Stimulated activated naive CD8-positive, alpha-beta T cell treated with anti-CD3 and anti-CD28 coated beads, Interleukin-15, Interleukin-2, amounts not matched to agents 100 ng/mL and 50 ng/mL, for 24 hours (primary cell): ENCODE results near the gene THAP7.
"Not testable (repeated sequence)": the region's sequence is repeated elsewhere in the genome, so short reads cannot be mapped to it uniquely, and the experiment has no call there.

Experiments used
- H3K27ac Mint-ChIP-seq: one replicate; pipeline ENCODE4 v1.8.0; 2021; ENCODE audit warnings: mild to moderate bottlenecking, mixed read lengths
- H3K27me3 Mint-ChIP-seq: one replicate; pipeline ENCODE4 v1.8.0; 2021; ENCODE audit warnings: mixed read lengths
- H3K36me3 Mint-ChIP-seq: one replicate; pipeline ENCODE4 v1.8.0; 2021; ENCODE audit warnings: low read depth, mixed read lengths
- H3K4me1 Mint-ChIP-seq: one replicate; pipeline ENCODE4 v1.8.0; 2021; ENCODE audit warnings: low read depth, mixed read lengths
- H3K4me3 Mint-ChIP-seq: one replicate; pipeline ENCODE4 v1.8.0; 2021; ENCODE audit warnings: mild to moderate bottlenecking, mixed read lengths
- H3K9me3 Mint-ChIP-seq: one replicate; pipeline ENCODE4 v1.8.0; 2021; ENCODE audit warnings: mixed read lengths

The THAP7 gene

GRCh38 chr22:20972933-20973577 lies 28.9 kb downstream of the THAP7 start:
- Mint-ChIP-seq H3K27me3 (no peaks in the 10 kb centered on the region), H3K36me3 (no peaks in the 10 kb centered on the region), H3K4me3 (no peak overlapping the region), H3K27ac (no peak overlapping the region), H3K4me1 (peaks cover 3% of the 10 kb centered on the region), H3K9me3 (no peaks in the 10 kb centered on the region)

GRCh38 chr22:20972014-20972694 lies 29.8 kb downstream of the THAP7 start:
- not testable (repeated sequence) for H3K4me1 Mint-ChIP-seq, H3K36me3 Mint-ChIP-seq, H3K27me3 Mint-ChIP-seq, H3K27ac Mint-ChIP-seq, H3K4me3 Mint-ChIP-seq, H3K9me3 Mint-ChIP-seq

DNA sequence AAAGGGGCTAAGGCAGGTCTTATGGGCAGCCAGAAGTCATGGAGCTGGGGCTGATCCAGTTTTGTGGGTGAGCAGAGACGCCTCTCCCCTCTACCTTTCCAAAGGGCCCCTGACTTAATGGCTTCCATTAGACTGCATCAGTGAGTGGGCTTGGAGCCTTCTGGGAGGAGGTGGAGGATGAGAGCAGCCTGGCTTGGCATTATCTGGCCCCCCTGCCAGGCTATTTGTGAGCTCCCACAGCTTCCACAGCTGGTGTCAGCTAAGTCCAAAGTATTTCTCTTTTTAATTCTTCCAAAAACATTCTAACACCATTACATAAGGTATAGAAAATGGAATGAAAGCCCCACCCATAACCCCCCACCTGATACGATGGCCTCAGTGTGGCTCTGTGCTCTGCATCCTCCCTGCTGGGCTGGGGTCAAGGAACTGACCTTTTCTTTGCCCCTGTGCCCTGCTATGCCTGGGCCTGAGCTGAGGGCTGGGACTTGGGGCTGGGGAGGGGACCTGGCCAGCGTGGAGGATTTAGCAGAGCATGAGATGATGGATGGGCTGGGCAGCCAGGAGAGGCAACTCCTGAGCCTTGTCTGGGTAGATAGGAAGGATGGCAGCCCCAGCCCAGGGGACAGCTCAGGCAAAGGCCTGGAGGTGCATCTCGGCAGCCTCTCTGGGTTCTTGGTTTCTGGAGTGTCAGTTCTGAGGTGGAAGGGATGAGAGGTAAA lies 30.8 kb downstream of the THAP7 start:
- no peak overlapping the region for H3K27ac Mint-ChIP-seq
- H3K27me3 Mint-ChIP-seq, result no peaks in the 10 kb centered on the region
- no peaks in the 10 kb centered on the region for H3K36me3 Mint-ChIP-seq
- peaks cover 3% of the 10 kb centered on the region for H3K4me1 Mint-ChIP-seq
- H3K9me3 Mint-ChIP-seq, result no peaks in the 10 kb centered on the region
- no peak overlapping the region for H3K4me3 Mint-ChIP-seq

DNA sequence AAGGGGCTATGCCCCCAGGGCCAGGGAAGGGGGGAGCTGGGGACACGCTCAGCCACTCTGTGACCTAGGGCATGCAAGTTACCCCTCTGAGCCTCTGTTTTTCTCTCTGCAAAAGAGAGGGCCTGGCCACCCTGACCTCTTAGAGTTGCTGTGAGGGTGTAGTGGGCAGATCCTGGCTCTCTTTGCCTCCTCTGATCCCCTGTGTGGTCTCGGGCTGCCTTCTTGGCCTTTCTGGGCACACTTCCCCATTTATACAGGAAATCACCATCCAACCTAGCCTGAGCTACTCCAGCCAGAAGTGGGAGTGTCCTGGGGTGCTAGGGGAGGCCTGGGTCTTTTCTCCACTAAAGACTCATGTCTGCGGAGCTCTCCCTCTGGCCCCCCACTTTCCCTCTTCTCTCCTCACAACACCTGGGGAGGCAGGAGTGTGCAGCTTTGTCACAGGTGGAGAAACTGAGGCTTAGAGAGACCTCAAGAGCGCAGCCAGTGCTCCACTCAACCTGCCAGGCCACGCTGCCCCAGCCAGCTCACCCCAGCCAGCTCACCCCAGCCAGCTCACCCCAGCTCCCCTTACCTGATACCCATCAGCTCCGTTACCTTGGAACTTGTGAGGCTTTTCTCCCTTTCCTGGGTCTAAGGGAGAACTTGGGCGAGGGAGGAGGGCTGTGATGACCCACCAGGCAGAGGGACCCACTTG lies 33.5 kb downstream of the THAP7 start:
- H3K27ac Mint-ChIP-seq, result no peak overlapping the region
- peaks cover 10% of the 10 kb centered on the region for H3K4me1 Mint-ChIP-seq

GRCh38 chr22:20967697-20968211 lies 34.2 kb downstream of the THAP7 start:
- no peak overlapping the region for H3K27ac Mint-ChIP-seq
- H3K4me1 Mint-ChIP-seq, result peaks cover 10% of the 10 kb centered on the region
- peaks cover 10% of the 10 kb centered on the region for H3K27me3 Mint-ChIP-seq
- H3K9me3 Mint-ChIP-seq, result no peaks in the 10 kb centered on the region
- no peaks in the 10 kb centered on the region for H3K36me3 Mint-ChIP-seq
- no peak overlapping the region for H3K4me3 Mint-ChIP-seq

More for the DNA sequence above, 33.5 kb downstream of the THAP7 start:
- Mint-ChIP-seq H3K9me3 (no peaks in the 10 kb centered on the region), H3K27me3 (peaks cover 10% of the 10 kb centered on the region), H3K4me3 (no peak overlapping the region), H3K36me3 (no peaks in the 10 kb centered on the region)

DNA sequence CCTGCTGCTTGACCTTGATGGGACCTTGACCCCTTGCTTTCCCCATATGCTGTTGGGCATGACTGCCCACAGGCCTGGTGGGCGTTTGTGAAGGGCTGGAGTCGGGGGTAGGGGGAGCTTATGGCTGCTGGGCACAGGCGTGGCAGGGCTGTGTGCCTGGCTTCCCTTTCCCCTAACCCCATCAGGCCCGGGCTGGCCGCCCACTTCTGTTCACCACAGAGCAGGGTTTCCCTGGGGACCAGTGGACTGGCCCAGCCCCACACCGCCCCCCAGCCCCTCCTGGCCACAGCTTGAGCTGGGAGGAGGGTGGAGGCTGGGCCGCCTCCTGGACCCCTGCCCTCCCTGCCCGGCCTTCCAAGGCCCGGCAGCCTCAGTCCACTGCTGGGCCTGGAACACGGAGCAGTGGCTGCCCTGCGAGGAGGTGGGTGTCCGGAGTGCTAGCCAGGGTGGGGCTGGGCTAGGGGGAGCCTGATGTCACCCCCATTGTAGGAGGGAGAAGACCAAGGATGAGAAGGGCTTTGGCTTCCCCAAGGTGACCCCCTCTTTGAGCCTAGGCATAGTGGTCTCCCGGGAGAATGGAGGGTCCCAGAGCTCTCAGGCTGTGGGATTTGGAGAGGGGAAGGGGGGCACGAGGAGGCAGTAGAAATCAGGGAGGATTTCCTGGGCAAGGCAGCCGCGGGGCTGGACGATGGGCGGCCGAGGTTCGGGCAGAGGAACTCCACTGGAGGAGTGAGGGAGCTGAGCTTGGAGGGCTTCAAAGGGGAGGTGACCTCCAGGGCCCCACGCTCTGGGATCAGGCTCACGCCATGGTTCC lies 34.8 kb downstream of the THAP7 start, which contains the start of gene AIFM3:
Gene AIFM3, plus strand, starts transcription at position 373 of the 814 bp plus-strand sequence. CDS start 690 bp downstream, outside the sequence.
- no peak within 1 kb of the TSS for H3K27ac Mint-ChIP-seq

DNA sequence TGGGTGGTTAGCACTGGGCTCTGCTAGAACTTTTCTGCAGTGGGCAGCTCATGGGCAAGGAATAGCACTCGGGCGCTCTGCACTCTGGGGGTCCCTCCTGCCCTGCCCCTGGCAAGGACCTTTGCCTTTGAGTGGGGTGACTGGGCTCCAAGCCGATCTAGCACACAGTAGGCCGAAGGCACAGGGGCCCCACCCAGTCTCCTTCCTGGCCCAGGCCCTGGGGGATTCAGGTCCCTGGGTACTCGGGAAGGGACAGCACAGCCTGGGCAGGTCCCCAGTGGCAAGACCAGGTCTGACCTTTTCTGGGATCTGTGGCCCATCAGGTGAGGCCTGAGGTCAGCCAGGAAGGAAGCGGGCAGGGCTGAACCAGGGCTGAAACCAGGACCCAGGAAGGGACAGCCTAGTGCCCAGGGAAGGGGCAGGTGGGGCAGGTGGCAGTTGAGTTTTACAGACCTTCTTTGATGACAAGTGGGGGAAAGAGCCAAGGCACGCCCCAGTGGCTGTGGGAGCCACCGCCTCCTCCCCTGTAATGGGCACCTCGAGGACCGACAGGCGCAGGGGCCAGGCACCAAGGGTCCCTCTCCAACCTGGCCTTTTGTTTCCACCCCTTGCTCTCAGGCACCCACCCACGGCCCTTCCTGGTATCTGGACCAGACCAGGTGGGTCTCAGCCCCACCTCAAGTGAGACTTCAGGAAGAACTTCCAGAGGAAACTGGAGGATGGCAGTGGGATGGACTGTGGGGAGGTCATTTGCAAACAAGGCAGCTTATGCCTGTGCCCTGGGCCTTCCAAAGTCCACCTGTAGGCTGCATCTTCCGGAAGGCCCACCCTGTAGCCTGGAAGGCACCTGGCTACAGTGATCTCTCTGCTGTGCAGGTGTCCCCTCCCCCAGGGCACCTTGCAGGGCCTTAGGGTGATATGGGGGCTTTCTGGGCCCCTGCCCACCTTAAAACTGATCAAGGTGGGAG lies 35.7 kb downstream of the THAP7 start:
- no peak overlapping the region for H3K4me3 Mint-ChIP-seq
- no peaks in the 10 kb centered on the region for H3K9me3 Mint-ChIP-seq
- H3K4me1 Mint-ChIP-seq, result peaks cover 16% of the 10 kb centered on the region
- H3K27me3 Mint-ChIP-seq, result peaks cover 10% of the 10 kb centered on the region
- no peak overlapping the region for H3K27ac Mint-ChIP-seq
- no peaks in the 10 kb centered on the region for H3K36me3 Mint-ChIP-seq

More for the DNA sequence above, 34.8 kb downstream of the THAP7 start, which contains the start of gene AIFM3:
- H3K4me3 Mint-ChIP-seq, result no peak within 1 kb of the TSS
- peaks cover 10% of the 10 kb centered on the region for H3K27me3 Mint-ChIP-seq
- H3K9me3 Mint-ChIP-seq, result no peaks in the 10 kb centered on the region
- H3K4me1 Mint-ChIP-seq, result peaks cover 10% of the 10 kb centered on the region
- no peaks in the 10 kb centered on the region for H3K36me3 Mint-ChIP-seq

DNA sequence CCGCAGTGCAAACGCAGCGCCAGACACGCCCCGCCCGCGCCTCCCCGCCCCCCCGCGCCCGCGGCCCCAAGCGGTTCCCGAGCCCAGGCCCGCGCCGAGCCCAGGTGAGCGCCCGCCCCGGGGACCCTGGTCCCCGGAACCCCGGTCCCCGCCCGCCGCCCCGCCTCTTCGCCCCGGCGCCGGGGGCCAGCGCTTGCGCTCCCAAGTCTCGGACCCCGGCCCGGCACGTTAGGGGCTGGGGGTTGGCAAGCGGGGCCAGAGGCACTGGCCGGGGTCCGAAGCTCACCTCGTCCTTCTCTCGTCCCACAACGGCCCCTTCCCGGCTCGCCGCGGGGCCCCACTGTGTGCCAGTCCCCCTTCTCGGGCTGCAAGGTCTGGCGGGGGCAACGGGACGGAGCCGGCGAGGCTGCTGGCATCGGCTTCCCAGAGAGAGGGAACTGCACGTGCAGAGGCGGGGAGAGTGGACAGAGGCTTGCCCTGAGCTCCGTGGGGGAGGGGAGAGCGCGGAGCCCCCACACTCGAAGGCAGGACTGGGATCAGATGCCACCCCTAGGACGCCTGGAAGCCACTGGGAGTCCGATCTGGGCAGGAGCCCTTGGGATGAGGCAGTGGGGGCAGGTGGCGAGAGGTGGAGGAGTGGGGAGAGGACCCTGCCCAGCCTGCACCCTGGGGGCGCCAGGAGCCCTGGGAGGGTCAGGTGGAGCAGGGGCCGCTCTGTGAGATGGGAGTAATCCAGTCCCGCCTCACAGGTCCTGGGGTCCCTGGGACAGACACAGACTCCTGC lies 36.6 kb downstream of the THAP7 start:
- Mint-ChIP-seq H3K4me1 (peaks cover 16% of the 10 kb centered on the region), H3K27me3 (peaks cover 10% of the 10 kb centered on the region), H3K9me3 (no peaks in the 10 kb centered on the region), H3K36me3 (no peaks in the 10 kb centered on the region), H3K4me3 (peak overlapping the region; percentile 7), H3K27ac (no peak overlapping the region)

GRCh38 chr22:20964799-20965103 lies 37.2 kb downstream of the THAP7 start:
- Mint-ChIP-seq H3K4me1 (peaks cover 16% of the 10 kb centered on the region), H3K4me3 (peak overlapping the region; percentile 66), H3K27me3 (peaks cover 14% of the 10 kb centered on the region), H3K27ac (no peak overlapping the region), H3K9me3 (no peaks in the 10 kb centered on the region), H3K36me3 (no peaks in the 10 kb centered on the region)

GRCh38 chr22:20964090-20964798 lies 37.7 kb downstream of the THAP7 start:
- Mint-ChIP-seq H3K9me3 (no peaks in the 10 kb centered on the region), H3K4me1 (peaks cover 16% of the 10 kb centered on the region), H3K4me3 (peak overlapping the region; percentile 66)

GRCh38 chr22:20963201-20964052 lies 38.5 kb downstream of the THAP7 start:
- Mint-ChIP-seq H3K27ac (no peak overlapping the region), H3K4me3 (no peak overlapping the region), H3K27me3 (peaks cover 14% of the 10 kb centered on the region), H3K4me1 (peaks cover 15% of the 10 kb centered on the region), H3K36me3 (no peaks in the 10 kb centered on the region), H3K9me3 (no peaks in the 10 kb centered on the region)

More at GRCh38 chr22:20964090-20964798, 37.7 kb downstream of the THAP7 start:
- no peak overlapping the region for H3K27ac Mint-ChIP-seq
- H3K27me3 Mint-ChIP-seq, result peaks cover 14% of the 10 kb centered on the region
- H3K36me3 Mint-ChIP-seq, result no peaks in the 10 kb centered on the region
